ENCODE measurements around the gene SIK2. TPM values are rescaled to one million over a fixed set of nuclear protein-coding genes. Genes with fewer than 3 reads are reported as not detected.

The SIK2 gene
- total and polyA plus RNA-seq, 2 donors (not counting 3 experiments of a cell fraction or from before 2014, with no cell fraction given), result 14.6 to 17.1 TPM

DNA sequence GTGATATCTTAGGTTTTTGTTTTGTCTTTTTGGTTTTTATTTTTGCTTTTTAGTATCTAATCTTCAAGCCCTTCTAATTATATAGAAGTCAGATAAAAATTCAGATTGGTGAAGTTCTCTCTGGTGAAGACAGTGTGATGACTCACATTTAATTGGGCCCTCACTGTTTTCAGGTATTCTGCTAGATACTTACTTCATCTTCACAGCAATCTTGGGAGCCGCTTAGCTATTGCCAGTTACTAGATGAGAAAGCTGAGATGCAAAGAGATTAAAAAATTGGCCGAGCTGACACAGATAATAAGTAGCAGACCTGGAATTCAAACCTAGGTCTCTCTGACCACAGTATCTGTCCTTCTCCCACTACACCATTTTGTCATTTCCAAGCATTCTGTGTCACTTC, 88.9 kb downstream of the SIK2 start:
- TF ChIP-seq POLR2AphosphoS5 (IDR thresholded peaks at IDR 0.05; ENCODE audit: insufficient read depth, low read depth, low read length), result no peak
- TF ChIP-seq JUN (IDR thresholded peaks at IDR 0.05; ENCODE audit: borderline replicate concordance, insufficient read depth, insufficient read length, low read depth), result no peak
- TF ChIP-seq CTCF (IDR thresholded peaks at IDR 0.05; ENCODE audit: extremely low read depth in 1 of 2, insufficient read depth in 1 of 2, low read depth in 1 of 2, low read length in 2 of 2), result no peak
- no peak for TF ChIP-seq FOS (IDR thresholded peaks at IDR 0.05; ENCODE audit: borderline replicate concordance, insufficient read depth, low read length)
- TF ChIP-seq MYC (IDR thresholded peaks at IDR 0.05; ENCODE audit: low read depth, low read length), result no peak
- CTCF ChIA-PET, result interaction anchor here (1.7 kb wide), 1 partner anchor 86 kb away, joined by 5 read pairs; no protein-coding TSS in a partner anchor
- BruUV-seq (replicated peaks), result no TSS peak

GRCh38 chr11:111691741-111692140, 89.5 kb downstream of the SIK2 start:
- no peak overlapping the region for H3K27ac ChIP-seq (ENCODE audit: insufficient read depth, low read depth, low read length)
- BruUV-seq (replicated peaks), result no TSS peak
- no peak overlapping the region for H2AFZ ChIP-seq (ENCODE audit: low read depth, low read length)
- no peak for FAIRE-seq
- H4K20me1 ChIP-seq (replicated peaks; ENCODE audit: control insufficient read depth, extremely low read depth, insufficient read depth, low read length), result no peaks in the 10 kb centered on the region
- no peaks in the 10 kb centered on the region for H3K36me3 ChIP-seq (ENCODE audit: control insufficient read depth in 2 of 2, extremely low read depth in 1 of 2, insufficient read depth in 2 of 2, low read length in 2 of 2)
- ChIA-PET POLR2A (no interaction called here), CTCF (interaction anchor here (0.6 to 1.7 kb wide), 2 partner anchors 22 to 86 kb away, joined by 3 to 5 read pairs; no protein-coding TSS in a partner anchor)
- no peak overlapping the region for H3K4me3 ChIP-seq (replicated peaks in 1 of 3; ENCODE audit: insufficient read depth in 1 of 3, low read depth in 1 of 3, low read length in 3 of 3)
- dilution Hi-C loops (cut with MboI; ENCODE audit: extremely low pct_ligation_motif_present, low sequenced_read_pairs), result no loop called here
- H3K79me2 ChIP-seq (ENCODE audit: control insufficient read depth, insufficient read depth, low read length), result no peaks in the 10 kb centered on the region
- TF ChIP-seq POLR2A (IDR thresholded peaks at IDR 0.05; ENCODE audit: low read depth, low read length) (no peak), FOS (IDR thresholded peaks at IDR 0.05; ENCODE audit: borderline replicate concordance, insufficient read depth, low read length) (no peak), MYC (IDR thresholded peaks at IDR 0.05; ENCODE audit: low read depth, low read length) (no peak), EZH2 (IDR thresholded peaks at IDR 0.05; ENCODE audit: borderline replicate concordance, low read depth, low read length, severe bottlenecking) (no peak), JUN (IDR thresholded peaks at IDR 0.05; ENCODE audit: borderline replicate concordance, insufficient read depth, insufficient read length, low read depth) (no peak)
- TF ChIP-seq, protein P1, sequence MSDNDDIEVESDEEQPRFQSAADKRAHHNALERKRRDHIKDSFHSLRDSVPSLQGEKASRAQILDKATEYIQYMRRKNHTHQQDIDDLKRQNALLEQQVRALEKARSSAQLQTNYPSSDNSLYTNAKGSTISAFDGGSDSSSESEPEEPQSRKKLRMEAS (IDR thresholded peaks at IDR 0.05; ENCODE audit: insufficient read depth, insufficient read length), result no peak
- no peak overlapping the region for H3K4me2 ChIP-seq (ENCODE audit: insufficient read depth, low read length)
- no peaks in the 10 kb centered on the region for H3K9me1 ChIP-seq (replicated peaks; ENCODE audit: control insufficient read depth, extremely low read depth, insufficient read depth, low read length)
- H3K9ac ChIP-seq (replicated peaks; ENCODE audit: extremely low read depth, insufficient read depth, low read length), result no peak overlapping the region
- H3K27me3 ChIP-seq (ENCODE audit: control insufficient read depth in 2 of 2, insufficient read depth in 2 of 2, low read length in 2 of 2), result no peaks in the 10 kb centered on the region
- intact Hi-C loops (cut with micrococcal nuclease), result no loop called here
- H3K9me3 ChIP-seq (replicated peaks; ENCODE audit: control insufficient read depth, insufficient read depth, low read length), result no peaks in the 10 kb centered on the region
- no peak for DNase-seq (ENCODE audit: low read depth, low spot score)
- H3K4me1 ChIP-seq (ENCODE audit: control insufficient read depth, extremely low read depth, insufficient read depth, low read length), result no peaks in the 10 kb centered on the region

More for the DNA sequence above, 88.9 kb downstream of the SIK2 start:
- DNase-seq (ENCODE audit: low read depth, low spot score) (no peak), FAIRE-seq (no peak)
- intact Hi-C loops (cut with micrococcal nuclease) (no loop called here), dilution Hi-C loops (cut with MboI; ENCODE audit: extremely low pct_ligation_motif_present, low sequenced_read_pairs) (no loop called here)
- Histone ChIP-seq H3K79me2 (ENCODE audit: control insufficient read depth, insufficient read depth, low read length) (no peaks in the 10 kb centered on the region), H3K4me1 (ENCODE audit: control insufficient read depth, extremely low read depth, insufficient read depth, low read length) (no peaks in the 10 kb centered on the region), H2AFZ (ENCODE audit: low read depth, low read length) (no peak overlapping the region), H3K9ac (replicated peaks; ENCODE audit: extremely low read depth, insufficient read depth, low read length) (no peak overlapping the region), H3K4me3 (replicated peaks in 1 of 3; ENCODE audit: insufficient read depth in 1 of 3, low read depth in 1 of 3, low read length in 3 of 3) (no peak overlapping the region), H3K9me3 (replicated peaks; ENCODE audit: control insufficient read depth, insufficient read depth, low read length) (no peaks in the 10 kb centered on the region), H3K27me3 (ENCODE audit: control insufficient read depth in 2 of 2, insufficient read depth in 2 of 2, low read length in 2 of 2) (no peaks in the 10 kb centered on the region), H3K9me1 (replicated peaks; ENCODE audit: control insufficient read depth, extremely low read depth, insufficient read depth, low read length) (no peaks in the 10 kb centered on the region), H3K36me3 (ENCODE audit: control insufficient read depth in 2 of 2, extremely low read depth in 1 of 2, insufficient read depth in 2 of 2, low read length in 2 of 2) (no peaks in the 10 kb centered on the region), H3K27ac (ENCODE audit: insufficient read depth, low read depth, low read length) (no peak overlapping the region), H3K4me2 (ENCODE audit: insufficient read depth, low read length) (no peak overlapping the region), H4K20me1 (replicated peaks; ENCODE audit: control insufficient read depth, extremely low read depth, insufficient read depth, low read length) (no peaks in the 10 kb centered on the region)
- POLR2A ChIA-PET, result no interaction called here
